Astrocyte (in vitro differentiated cells and primary cell): Measurements from ENCODE around the gene TMEM69. TPM values are rescaled to one million over a fixed set of nuclear protein-coding genes. Genes with fewer than 3 reads are reported as not detected.
"Not testable (repeated sequence)": the region's sequence is repeated elsewhere in the genome, so short reads cannot be mapped to it uniquely, and the experiment has no call there.

Experiments used
- DNase-seq: peaks from one replicate; pipeline ENCODE4 v3.0.0-alpha.2; 2010; ENCODE audit warnings: low read depth
- FAIRE-seq: peaks from 2 replicates; lab custom pipeline; 2011; peaks lifted over from hg19 to GRCh38; lab: Jason Lieb, UNC
- H2AFZ ChIP-seq: 2 replicates; pipeline ENCODE4 v1.6.0; 2012; ENCODE audit warnings: low read depth, low read length, inconsistent platforms
- H3K27ac ChIP-seq: 2 replicates; pipeline ENCODE4 v1.5.1; 2011; ENCODE audit warnings: low read depth, low read length, inconsistent platforms
- H3K27me3 ChIP-seq: 2 replicates; pipeline ENCODE4 v1.6.0; 2011; ENCODE audit warnings: low read length, inconsistent platforms; ENCODE audit not compliant: insufficient read depth
- H3K36me3 ChIP-seq: 2 replicates; pipeline ENCODE4 v1.5.1; 2011; ENCODE audit warnings: low read length, inconsistent platforms; ENCODE audit not compliant: insufficient read depth
- H3K4me1 ChIP-seq: 2 replicates; pipeline ENCODE4 v1.5.1; 2011; ENCODE audit warnings: low read length, inconsistent platforms; ENCODE audit not compliant: insufficient read depth
- H3K4me2 ChIP-seq: 2 replicates; pipeline ENCODE4 v1.6.0; 2012; ENCODE audit warnings: low read length, inconsistent platforms
- H3K4me3 ChIP-seq: 2 replicates; pipeline ENCODE4 v1.5.1; 2011; ENCODE audit warnings: low read depth, mild to moderate bottlenecking, low read length, inconsistent platforms; ENCODE audit not compliant: insufficient read depth
- H3K79me2 ChIP-seq: 2 replicates; pipeline ENCODE4 v1.6.0; 2012; ENCODE audit warnings: mild to moderate bottlenecking, low read length, inconsistent platforms; ENCODE audit not compliant: insufficient read depth
- H3K9ac ChIP-seq: 2 replicates; pipeline ENCODE4 v1.6.0; 2012; ENCODE audit warnings: mild to moderate bottlenecking, low read length, inconsistent platforms
- H3K9me3 ChIP-seq: 2 replicates; pipeline ENCODE4 v1.5.1; 2012; ENCODE audit warnings: low read depth, mild to moderate bottlenecking, low read length, inconsistent platforms; ENCODE audit not compliant: insufficient read depth
- H4K20me1 ChIP-seq: 2 replicates; pipeline ENCODE4 v1.6.0; 2012; ENCODE audit warnings: low read length, inconsistent platforms; ENCODE audit not compliant: insufficient read depth
- H3K27ac Mint-ChIP-seq: one replicate; pipeline ENCODE4 v1.8.0; 2021; ENCODE audit warnings: mild to moderate bottlenecking, mixed read lengths; ENCODE audit not compliant: unreplicated experiment
- H3K27me3 Mint-ChIP-seq: one replicate; pipeline ENCODE4 v1.8.0; 2021; ENCODE audit warnings: low read depth, mixed read lengths; ENCODE audit not compliant: unreplicated experiment
- H3K36me3 Mint-ChIP-seq: one replicate; pipeline ENCODE4 v1.8.0; 2021; ENCODE audit warnings: low read depth, mixed read lengths; ENCODE audit not compliant: unreplicated experiment
- H3K4me1 Mint-ChIP-seq: one replicate; pipeline ENCODE4 v1.8.0; 2021; ENCODE audit warnings: low read depth, mixed read lengths; ENCODE audit not compliant: unreplicated experiment
- H3K4me3 Mint-ChIP-seq: one replicate; pipeline ENCODE4 v1.8.0; 2021; ENCODE audit warnings: mild to moderate bottlenecking, moderate library complexity, mixed read lengths; ENCODE audit not compliant: unreplicated experiment
- H3K9me3 Mint-ChIP-seq: one replicate; pipeline ENCODE4 v1.8.0; 2021; ENCODE audit warnings: mild to moderate bottlenecking, mixed read lengths; ENCODE audit not compliant: unreplicated experiment
- CTCF ChIP-seq: IDR thresholded peaks from 2 replicates; pipeline ENCODE4 v1.5.1; 2011; ENCODE audit warnings: low read depth, mild to moderate bottlenecking, inconsistent platforms, low read length, moderate library complexity; ENCODE audit not compliant: insufficient read depth
- EZH2 ChIP-seq: IDR thresholded peaks from 2 replicates; pipeline ENCODE4 v1.6.1; 2012; ENCODE audit warnings: mild to moderate bottlenecking, low read length, inconsistent platforms; ENCODE audit not compliant: insufficient read depth
- total RNA-seq: library from RNA; stranded (reverse); gene quantifications from 2 replicates; pipeline ENCODE4 v1.2.1, GENCODE V29; 2021

TMEM69 gene
- total RNA-seq, 1 donor from 2014 or later, result 23.3 TPM

DNA sequence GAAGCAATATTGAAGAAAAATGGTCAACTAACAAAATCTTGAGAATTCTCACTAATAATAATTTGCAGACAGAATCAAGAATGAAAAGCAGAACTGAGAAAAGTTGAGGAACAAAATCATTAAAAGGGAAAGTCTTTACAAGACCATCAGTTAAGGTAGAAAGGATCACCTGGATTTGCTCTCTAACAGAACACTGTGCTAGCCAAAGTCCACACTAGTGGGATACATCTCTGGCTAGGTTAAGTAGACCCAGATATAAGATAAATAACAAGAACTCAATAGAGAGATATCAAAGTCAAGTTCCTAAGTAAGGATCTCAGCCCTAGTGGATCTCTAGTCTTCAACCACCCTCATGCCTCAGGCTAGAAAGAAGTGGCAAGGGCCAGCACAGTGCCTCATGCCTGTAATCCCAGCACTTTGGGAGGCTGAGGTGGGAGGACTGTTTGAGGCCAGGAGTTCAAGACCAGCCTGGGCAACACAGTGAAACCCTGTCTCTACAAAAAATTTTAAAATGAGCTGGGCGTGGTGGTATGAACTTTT, 42.9 kb downstream of the TMEM69 start:
- Mint-ChIP-seq H3K36me3 (peaks cover 3% of the 10 kb centered on the region), H3K4me1 (peaks cover 2% of the 10 kb centered on the region), H3K9me3 (no peaks in the 10 kb centered on the region), H3K27me3 (no peaks in the 10 kb centered on the region), H3K27ac (no peak overlapping the region), H3K4me3 (no peak overlapping the region)
- Histone ChIP-seq H3K4me3 (no peak overlapping the region), H4K20me1 (no peaks in the 10 kb centered on the region), H3K9ac (no peak overlapping the region), H3K27me3 (no peaks in the 10 kb centered on the region), H3K4me1 (no peaks in the 10 kb centered on the region), H2AFZ (no peak overlapping the region), H3K36me3 (no peaks in the 10 kb centered on the region), H3K79me2 (no peaks in the 10 kb centered on the region), H3K4me2 (no peak overlapping the region), H3K27ac (no peak overlapping the region), H3K9me3 (no peaks in the 10 kb centered on the region)
- DNase-seq (no peak), FAIRE-seq (no peak)
- TF ChIP-seq CTCF, result no peak
- no peak for TF ChIP-seq EZH2

- Histone ChIP-seq H3K27me3 (no peaks in the 10 kb centered on the region), H3K79me2 (no peaks in the 10 kb centered on the region), H2AFZ (no peak overlapping the region), H3K27ac (no peak overlapping the region), H3K4me3 (no peak overlapping the region), H4K20me1 (no peaks in the 10 kb centered on the region), H3K4me2 (no peak overlapping the region), H3K9ac (no peak overlapping the region), H3K36me3 (no peaks in the 10 kb centered on the region), H3K4me1 (no peaks in the 10 kb centered on the region), H3K9me3 (no peaks in the 10 kb centered on the region)
- Mint-ChIP-seq H3K9me3 (no peaks in the 10 kb centered on the region), H3K4me1 (no peaks in the 10 kb centered on the region), H3K27me3 (no peaks in the 10 kb centered on the region), H3K27ac (no peak overlapping the region), H3K4me3 (no peak overlapping the region), H3K36me3 (peaks cover 11% of the 10 kb centered on the region)
- FAIRE-seq, result no peak
- TF ChIP-seq CTCF (no peak), EZH2 (no peak)
- no peak for DNase-seq
These were observed 51.2 kb downstream of the TMEM69 start for GRCh38 chr1:45739137-45739536.

- not testable (repeated sequence) for H3K27ac Mint-ChIP-seq, H4K20me1 ChIP-seq, H3K27me3 Mint-ChIP-seq, FAIRE-seq, H3K36me3 ChIP-seq, DNase-seq, H3K9me3 ChIP-seq, H3K79me2 ChIP-seq, H3K4me1 Mint-ChIP-seq, H3K4me3 ChIP-seq, H3K9ac ChIP-seq, H3K27ac ChIP-seq, H3K9me3 Mint-ChIP-seq, H3K4me2 ChIP-seq, H3K27me3 ChIP-seq, H2AFZ ChIP-seq, H3K4me1 ChIP-seq, H3K4me3 Mint-ChIP-seq
- peaks cover 11% of the 10 kb centered on the region for H3K36me3 Mint-ChIP-seq
These were observed 51.7 kb downstream of the TMEM69 start for GRCh38 chr1:45739641-45740156.

Other genes starting within 250 kb of the TMEM69 start
- gene TESK2, start 197.0 kb upstream of the TMEM69 start, total RNA-seq, result 1.7 and 2.0 TPM in 2 replicates
- 3.0 and 3.5 TPM in 2 replicates for gene CCDC163, start 188.1 kb upstream of the TMEM69 start, total RNA-seq
- 5.4 and 6.2 TPM in 2 replicates for gene MMACHC, start 187.9 kb upstream of the TMEM69 start, total RNA-seq
- gene PRDX1, start 166.3 kb upstream of the TMEM69 start, total RNA-seq, result 861 and 986 TPM in 2 replicates
- 118 and 129 TPM in 2 replicates for gene AKR1A1, start 137.4 kb upstream of the TMEM69 start, total RNA-seq
- gene NASP, start 104.1 kb upstream of the TMEM69 start, total RNA-seq, result 46.2 and 55.9 TPM in 2 replicates
- 2.4 and 3.8 TPM in 2 replicates for gene CCDC17, start 64.1 kb upstream of the TMEM69 start, total RNA-seq
- gene GPBP1L1, start 1.6 kb upstream of the TMEM69 start, total RNA-seq, result 116 TPM in 2 replicates
- gene IPP, start 62.5 kb downstream of the TMEM69 start, total RNA-seq, result 13.3 and 18.2 TPM in 2 replicates
- 41.0 and 41.6 TPM in 2 replicates for gene MAST2, start 115.4 kb downstream of the TMEM69 start, total RNA-seq